ENCODE measurements around the gene MGMT.
A peak's percentile ranks its signal among the peaks of the same experiment; 100 is the strongest.

Gene MGMT

DNA sequence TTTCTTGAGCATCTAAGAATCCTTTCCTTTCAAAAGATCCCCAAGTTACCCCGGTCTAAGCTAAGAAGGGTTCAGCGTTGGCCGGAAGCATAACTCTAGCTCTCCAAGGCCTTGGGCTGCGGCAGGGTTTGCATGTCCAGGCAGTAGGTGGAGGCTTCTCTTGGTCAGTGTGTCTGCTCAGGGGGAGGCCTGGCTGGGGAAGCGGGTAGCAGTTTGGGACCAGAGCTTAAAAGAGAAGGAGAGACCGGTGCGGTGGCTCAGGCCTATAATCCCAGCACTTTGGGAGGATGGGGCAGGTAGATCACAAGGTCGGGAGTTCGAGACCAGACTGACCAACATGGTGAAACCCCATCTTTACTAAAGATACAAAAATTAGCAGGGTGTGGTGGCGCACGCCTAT is 226.3 kb downstream of the MGMT start:
- DNase-seq = no peak

DNA sequence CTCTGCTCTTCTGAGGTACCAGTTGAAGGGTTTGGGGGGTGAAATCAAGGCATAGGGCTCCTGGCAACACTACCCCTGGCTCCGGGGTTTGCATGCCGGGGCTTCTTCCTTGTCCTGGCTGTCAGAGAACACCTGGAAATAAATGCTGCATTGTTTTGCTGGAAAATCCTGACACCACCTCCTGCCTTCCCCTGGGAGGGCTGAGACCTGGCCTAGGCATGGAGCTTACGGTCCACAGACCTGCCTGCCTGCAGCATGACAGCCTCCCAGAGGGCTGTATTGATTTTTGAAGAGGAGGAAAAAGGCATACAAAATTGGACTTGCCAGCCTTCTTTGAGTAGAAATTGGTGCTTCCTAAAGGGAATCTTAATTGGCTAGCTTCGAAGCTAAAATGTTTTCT is 227.1 kb downstream of the MGMT start:
- no peak for DNase-seq

DNA sequence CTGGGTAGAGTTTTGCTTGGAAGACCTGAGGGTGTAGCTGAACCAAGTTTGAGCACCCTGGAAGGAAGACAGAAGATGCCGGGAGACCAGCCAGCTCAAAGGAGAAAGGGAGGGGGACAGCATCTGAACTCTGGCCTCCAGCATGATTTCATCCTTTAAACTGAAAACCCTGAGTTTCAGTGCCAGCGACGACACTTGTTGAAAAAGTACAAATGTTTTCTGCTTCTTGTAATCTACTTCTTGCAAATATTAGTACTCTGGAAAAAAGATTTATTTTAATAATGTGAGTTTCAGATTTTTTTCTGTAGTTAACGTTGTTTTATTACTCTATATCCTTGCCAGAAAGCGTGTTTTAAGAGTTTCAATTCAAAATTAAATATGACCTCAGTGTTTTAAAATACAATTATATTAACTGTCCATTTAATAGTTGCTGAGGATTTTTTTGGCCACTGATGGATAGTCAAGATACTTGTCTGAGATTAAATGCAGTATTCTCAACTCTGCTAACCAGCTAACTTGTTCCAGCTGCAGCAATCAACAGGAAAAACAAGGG is 227.7 kb downstream of the MGMT start:
- no peak for DNase-seq

DNA sequence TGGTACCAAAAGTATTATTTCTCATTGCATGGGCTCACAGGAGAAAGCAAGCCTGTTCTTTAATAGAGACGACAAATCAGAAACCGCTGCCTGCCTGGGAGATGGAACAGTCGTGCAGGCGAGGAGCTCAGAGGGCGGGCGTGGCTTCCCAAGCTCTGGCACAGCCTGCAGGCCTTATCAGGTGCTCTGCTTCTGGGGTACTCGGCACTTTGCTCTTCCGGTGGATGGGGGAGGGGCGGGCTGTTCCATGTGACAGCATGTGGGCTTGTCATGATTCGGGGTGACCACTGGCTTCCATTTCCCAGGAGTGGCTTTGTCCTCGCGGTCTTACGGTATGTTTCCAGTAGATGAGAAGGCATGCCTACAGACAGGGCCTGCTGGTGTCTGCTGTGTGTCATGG is 228.6 kb downstream of the MGMT start:
- DNase-seq = no peak

DNA sequence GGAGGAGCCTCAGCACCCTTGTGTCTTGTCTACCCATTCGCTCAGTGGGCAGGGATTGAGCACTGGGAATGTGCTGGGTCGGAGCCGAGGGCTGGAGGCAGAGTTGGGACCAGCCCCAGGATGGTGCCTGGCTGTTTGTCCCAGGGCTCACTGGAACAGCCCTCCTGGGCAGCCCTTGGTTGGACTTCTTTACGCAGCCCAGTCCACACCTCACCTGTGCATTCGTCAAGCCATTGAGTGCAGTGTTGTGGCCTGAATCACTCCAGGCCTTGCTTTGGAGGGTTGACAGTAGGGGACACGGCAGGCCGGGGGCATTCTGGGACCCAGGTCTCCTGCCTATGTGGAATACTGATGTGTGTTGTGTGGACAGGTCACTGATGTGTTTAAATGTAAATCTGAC is 229.6 kb downstream of the MGMT start:
- DNase-seq = no peak

DNA sequence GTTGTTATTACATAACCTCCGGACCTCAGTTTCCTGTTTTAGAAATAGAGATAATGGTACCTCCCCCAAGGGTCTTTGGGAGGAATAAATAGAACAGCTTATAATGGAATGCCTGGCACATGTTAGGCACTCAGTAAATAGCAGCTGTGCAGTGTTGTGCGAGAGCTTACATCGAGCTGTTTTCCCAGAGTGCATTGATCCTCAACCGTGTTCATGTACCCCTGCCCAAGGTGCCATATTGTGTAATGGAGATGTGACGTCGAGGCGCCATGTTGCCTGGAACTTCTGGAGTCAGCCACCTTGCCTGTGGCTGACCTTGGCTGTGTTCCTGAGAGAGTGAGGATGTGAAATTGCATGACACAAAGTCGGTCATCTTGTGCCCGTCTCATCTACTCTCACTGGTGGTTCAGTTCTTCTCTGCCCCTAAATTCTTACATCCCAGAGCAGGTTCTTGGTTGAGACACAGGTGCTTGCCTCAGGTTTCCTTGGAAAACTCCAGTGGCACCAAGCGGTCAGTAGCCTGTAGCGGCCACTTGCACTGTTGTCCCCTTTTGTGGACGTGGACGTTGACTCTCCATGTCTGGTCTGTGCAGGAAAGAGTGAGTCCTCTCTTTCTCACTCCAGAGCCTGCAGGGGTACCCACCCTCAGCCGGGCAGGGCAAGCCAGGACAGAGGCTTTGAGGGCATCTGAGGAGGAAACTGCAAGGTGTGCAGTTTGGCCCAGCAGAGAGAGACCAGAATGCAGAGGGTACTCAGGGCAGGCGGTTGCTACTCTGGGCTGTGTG is 230.6 kb downstream of the MGMT start:
- DNase-seq = no peak

DNA sequence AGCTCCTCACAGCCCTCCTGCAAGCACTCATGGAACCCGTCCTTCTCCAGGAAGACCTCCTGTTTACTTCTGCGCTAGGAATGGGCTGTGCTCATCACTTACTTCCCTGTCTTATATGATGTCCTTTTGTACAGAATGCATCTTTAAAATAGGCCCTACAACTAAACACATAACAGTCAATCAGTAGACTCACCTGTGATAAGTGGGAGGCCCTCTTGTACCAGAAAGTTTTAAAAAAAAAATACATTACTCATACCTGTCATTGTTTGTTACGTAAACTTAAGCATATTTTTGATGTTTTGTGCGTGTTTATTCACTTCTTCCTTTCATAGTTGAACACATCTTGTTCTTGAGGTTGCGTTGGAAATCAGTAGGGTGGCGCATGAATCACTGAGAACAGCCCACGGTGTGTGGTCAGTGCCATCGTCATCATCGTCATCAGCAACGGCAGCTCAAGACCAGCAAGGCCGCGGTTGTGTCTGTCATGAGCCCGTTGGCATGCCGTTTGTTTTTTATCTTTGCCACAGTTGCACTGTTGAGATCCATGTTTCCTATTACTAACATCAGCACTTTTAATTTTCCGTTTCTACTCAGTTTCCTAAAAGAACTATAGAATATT is 232.8 kb downstream of the MGMT start:
- no peak for DNase-seq

DNA sequence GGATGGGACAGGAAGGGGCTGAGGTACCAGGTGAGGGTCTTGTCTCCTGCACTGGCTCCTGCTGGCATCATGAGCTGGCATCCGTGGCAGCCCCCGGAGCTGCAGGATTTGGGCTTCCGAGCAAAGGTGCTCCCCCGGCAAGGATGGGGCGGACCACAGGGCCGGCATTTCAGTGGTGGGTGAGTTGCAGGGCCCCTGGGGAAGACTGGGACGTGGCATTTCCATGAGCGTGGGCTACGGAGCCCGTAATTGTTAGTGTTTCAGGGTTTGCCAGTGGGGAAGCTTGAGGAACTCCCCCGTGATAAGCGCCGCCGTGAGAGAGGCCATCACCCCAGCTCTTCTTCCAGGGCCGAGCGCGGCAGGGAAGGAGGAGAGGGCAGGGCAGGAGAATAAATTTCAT is 235.6 kb downstream of the MGMT start:
- DNase-seq = no peak

DNA sequence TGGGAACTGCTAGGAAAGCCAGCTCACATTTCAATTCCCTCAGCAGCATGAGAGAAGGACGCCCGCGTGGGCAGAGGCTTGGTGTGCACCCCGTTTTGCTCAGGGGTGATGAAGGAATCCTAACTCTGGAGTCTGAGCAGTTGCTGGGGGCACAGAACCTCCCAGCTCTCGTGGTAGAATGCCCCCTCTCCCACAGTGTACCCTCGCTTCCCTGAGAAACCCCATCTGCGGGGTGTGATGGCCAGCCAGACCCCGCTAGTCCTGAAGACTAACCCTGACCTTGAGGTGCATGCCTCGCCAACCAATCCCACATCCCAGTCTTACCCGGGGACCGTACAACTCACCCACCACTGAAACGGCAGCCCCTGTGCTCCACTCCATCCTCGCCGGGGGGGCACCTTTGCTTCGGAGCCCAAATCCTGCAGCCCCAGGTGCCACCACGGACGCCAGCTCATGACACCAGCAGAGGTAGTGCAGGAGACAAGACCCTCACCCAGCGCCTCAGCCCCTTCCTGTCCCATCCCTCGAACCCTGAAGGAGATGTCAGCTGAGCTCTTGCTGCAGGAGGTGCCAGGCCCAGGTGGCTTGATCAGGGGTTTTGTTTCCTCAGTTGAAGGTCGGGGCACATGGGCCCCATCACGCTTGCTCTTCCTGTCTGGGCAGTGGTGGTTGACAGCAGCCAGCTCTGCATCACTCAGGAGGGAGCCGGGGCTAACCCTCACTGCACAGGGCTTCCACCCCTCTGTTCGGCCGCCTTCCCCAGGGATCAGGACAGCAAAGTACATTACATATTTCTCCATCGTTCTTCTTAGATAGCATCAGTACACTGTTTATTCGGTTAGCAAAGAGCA is 236.5 kb downstream of the MGMT start:
- no peak for DNase-seq

DNA sequence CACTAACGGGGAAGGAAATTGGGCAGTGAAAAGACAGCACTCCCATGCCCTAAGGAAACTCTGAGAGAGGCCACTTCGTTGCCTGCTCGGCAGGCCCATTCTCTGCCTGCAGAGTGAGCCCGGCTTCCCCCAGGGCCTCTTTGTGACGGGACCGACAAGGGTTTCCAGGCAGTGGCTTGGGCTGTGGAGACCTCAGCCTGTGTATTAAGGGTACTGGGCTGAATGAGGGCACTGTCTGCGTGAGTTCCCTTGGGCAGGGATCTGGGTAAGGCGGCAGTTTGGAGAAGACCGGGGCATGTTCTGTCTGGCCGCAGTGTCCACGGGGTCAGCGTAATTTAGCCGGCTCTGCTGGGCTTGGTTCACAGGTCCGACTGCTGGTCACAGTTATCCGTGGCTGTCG is 237.2 kb downstream of the MGMT start:
- no peak for DNase-seq

DNA sequence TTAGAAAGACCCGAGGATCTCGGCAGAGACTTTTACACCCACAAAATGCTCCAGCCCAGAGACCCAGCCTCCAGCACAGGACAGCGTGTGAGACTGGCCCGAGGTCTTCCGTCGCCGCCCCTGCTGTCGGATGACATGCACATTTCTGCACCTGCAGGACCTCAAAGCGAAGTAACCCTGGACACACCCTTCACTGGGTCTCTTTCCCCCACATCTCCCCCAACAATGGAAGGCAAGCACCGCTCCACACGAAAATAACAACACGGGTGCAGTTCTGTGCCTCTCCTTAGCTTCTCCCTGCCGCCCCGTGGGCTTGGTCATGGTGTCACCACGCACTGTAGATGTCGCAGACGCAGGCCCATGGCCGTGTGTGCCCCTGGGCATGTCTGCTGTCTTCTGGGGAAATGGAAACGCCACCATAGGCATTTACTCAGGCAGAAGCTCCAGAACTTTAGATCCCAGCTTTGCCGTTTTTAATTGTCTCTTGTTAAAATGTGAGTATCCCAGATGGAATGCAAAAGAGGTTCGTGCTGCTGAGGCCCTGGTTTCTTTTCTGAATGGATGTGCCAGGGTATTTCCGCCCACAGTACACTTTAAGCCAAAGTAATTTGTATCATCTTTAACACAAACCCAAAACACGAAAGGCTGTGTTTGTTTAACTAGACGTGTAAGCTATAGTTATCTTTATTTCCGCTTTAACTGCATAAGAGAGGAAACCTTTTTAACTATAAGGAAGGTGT is 237.9 kb downstream of the MGMT start:
- peak; percentile 10 for DNase-seq

DNA sequence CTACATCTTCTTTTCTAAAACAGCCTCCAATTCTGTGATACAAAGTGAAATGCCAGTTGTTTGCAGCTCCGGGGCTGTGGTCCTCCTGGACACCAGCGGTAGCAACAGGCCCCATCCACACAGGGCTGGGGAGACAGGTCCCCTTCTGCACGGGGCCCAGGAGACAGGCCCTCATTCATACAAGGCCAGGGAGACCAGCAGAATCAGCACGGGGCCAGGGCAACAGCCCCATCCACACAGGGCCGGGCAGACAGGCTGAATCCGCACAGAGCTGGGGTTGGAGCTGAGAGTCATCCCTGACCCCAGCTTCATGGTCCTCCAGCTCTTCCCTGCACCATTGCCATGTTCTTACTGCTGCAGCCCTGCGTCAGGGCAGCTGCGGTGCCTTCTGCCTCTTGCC is 238.6 kb downstream of the MGMT start:
- DNase-seq = no peak

DNA sequence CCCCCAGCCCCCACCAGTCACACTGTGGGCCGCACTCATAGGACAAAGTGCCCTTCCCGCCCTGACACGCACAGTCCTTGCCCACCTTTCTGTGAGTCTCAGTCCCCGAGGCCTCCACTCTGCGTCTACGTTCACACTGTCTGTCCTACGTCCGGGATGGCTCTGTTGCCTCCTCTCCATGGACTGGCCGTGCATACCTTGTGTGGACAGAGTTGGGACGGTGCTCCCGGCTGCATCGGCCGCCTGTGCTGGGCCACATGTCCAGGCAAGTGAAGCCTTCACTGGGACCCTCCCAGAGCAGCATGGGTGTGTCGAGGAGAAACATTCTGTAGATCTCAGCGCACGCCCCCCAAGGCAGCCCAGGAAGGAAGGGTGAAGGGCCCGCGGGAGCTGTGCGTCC is 239.0 kb downstream of the MGMT start:
- no peak for DNase-seq

DNA sequence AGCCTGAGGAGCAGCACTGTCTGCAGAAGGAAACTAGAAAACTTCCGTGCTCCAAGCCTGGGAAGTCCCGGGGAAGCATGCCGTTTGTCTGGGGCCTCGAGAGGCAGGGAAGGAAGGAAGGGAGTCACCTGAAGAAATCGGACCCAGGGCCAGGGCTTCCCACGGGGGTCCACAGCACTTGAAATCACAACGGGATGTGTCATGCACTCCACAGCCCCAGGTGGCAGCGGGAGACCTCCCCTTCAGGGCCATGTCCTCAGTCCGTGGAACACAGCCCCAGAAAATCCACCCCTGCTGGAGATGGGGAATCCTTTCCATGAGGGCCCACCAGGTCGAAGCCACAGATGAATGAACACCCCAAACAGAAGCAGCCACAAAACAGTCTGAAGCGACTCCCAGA is 239.5 kb downstream of the MGMT start:
- no peak for DNase-seq

DNA sequence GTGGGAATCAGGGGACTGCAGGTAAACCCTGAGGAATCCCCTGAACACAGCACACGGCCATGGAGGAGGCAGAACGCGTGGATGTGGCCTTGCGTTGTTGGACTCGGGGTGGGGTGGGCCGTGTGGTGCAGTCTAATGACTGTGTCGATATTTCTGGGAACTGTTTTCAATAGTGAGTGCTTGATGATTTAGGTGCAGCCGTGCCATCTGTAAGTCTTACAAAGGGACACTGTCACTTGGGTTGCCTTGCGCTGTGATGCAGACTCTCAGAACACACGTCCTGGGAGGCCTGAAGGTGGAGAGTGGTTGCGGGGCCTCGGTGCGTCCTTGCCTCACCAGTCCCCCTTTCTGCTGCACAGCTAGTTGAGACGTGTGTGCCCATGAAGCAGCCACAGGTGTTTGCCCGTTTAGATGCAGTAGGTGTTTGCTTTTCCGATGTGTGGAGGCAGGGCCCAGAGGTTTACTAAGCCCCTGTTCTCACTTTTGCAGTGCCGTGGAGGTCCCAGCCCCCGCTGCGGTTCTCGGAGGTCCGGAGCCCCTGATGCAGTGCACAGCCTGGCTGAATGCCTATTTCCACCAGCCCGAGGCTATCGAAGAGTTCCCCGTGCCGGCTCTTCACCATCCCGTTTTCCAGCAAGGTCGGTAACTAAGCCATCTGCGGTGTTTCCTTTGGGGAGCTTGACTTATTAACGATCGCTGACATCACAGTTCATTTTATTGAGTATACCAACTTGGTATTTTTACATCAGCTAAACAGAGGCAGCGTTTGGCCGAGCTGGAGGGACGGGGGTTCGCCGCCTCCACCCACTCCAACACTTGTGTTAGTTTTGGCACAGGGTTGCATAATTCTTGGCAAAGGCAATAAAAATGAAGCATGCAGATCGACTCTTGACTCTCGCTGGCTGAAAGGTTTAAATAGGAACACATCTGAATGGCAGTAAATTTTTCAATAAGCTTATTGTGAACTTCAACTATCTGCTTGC is 240.7 kb downstream of the MGMT start:
- peak; percentile 20 for DNase-seq

DNA sequence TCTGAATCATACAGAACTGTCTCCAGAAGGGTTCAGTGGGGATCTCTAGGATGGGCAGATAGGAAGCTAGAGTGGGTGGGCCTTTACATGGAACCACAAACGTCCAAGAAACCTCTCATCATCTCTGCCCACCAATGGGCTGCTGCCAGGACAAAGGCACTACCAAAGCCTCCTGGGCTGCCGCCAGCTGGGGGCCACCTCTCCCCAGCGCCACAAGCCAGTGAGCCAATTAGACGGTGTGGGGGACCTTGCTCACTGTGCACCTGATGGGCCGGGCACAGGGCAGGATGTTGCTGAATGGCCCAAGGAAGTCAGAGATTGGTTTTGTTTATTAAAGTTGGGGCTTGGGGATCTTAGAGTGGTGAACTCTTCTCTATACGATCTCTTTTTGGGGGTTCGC is 242.1 kb downstream of the MGMT start:
- DNase-seq = no peak

DNA sequence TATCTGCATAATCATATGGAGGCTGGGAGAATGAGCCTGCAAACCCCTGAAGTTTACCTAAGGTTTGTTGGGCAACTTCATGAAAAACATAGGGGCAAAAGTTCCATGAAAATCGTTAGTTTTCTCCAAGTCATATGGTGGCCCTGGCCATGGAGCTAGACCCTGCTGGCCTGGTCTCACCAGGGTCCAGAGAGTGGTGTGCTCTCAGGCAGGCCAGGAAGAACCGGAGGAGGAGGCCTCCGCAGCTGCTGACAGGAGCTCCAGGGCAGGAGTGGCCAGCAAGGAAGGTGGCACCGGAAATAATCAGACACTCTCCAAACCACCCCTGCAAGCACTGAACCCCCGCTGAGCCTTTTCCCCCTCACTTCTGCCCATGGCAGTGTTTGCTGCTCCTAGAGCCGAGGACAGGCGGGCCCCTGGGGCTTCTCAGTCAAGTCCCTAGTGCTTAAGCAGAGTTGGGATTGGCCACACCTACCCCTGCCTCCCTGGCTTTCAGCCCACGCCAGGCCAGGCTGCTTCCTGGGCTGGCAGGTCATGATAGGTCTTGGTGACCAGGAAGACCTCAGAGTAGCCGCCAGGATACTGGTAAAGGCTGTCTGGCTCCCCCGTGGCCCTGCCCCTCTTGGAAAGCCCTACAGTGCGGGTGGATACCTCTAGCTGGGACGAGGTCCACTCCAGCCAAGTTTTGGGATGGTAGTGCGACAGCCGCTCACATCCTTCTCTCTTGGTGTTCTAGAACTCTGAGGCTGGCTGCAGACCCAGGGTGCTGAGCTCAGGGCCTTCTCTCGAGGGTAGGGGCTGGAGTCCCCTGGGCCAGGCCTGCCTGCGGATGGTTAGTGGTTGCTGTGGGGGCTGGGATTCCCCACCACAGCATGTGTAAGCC is 242.8 kb downstream of the MGMT start:
- no peak for DNase-seq

DNA sequence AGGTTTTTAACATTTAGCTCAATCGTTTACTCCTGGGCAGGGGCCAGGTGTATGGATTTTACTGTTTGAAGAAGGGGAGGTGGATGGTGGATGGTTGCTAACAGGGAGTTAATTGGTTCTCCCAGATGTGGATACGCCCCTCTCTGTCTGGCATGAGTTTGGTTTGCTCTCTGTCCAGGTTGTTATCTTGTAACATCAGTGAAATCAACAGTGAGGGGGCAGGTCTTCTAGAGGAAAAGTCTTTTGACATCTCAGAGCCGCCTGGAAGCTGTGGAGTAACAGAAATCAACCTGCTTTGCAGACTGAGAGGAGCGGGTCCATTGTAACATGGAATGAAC is 243.4 kb downstream of the MGMT start:
- no peak for DNase-seq

DNA sequence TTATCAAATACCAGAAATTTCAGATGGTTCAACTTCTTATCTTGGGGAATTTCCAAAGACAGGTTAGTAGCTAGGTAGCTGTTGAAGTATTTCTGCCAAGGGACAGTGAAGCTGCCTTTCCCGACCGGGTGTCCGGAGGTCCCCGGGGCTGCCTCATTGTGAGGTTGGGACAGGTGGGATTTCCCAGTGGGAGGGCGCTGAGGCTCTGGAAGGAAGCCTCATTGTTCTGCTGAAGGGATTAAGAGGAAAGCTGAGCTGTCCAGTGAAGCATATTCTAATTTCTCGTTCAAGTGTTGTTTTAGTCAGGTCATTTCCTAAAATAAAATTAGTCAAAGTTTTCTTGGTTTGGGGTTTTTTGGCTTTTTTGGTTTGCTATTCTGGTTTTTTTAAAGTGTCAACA is 244.2 kb downstream of the MGMT start:
- no peak for DNase-seq

DNA sequence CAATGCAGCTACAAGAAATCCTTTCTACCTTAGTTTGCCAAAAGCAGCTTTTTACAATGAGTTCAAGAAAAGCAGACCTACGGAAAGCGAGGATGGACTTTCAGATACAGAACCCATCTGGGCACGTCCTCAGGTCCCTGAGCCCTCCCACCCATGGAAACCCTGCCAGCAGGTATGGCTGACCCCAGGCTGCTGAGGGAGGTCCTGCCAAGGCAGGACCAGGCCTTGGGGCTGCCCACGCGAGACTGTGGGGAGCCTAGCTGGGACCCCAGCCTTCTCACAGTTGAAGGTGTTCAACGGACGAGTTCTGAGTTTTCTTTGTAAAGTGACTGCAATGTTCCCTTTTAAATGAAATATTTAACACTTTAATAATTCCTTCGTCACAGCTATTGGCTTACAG is 245.0 kb downstream of the MGMT start:
- no peak for DNase-seq

Data from fibroblast of skin of back (primary cell).